HEK293 (cell line): ENCODE measurements around the gene TMA7B.

Source experiments
- CTCF ChIA-PET: fragments of 350-600 bp; formaldehyde crosslinking; extraction: SDS; loops from one replicate; lab custom pipeline; 2021; ENCODE audit warnings: antibody characterized with exemption; lab: Yijun Ruan, JAX
- POLR2A ChIA-PET: fragments of 300-600 bp; formaldehyde crosslinking; extraction: SDS; loops from one replicate; lab custom pipeline; 2020; ENCODE audit warnings: antibody characterized with exemption, inconsistent platforms; lab: Yijun Ruan, JAX
- H3K27ac ChIP-seq: fragments of 200-500 bp; sonication (Bioruptor generic); 2 replicates; pipeline ENCODE4 v1.5.1; 2014; ENCODE audit warnings: low read depth, low read length, control low read depth, inconsistent platforms; ENCODE audit errors: extremely low read depth
- H3K36me3 ChIP-seq, 2 experiments: fragments of 200-500 bp in 1 of 2; sonication (Bioruptor generic) in 1 of 2; 1 replicate in 1 of 2; 2 replicates in 1 of 2; pipeline ENCODE4 v1.5.1; 2014 to 2017; ENCODE audit warnings: inconsistent platforms in 2 of 2, low read length in 2 of 2; ENCODE audit not compliant: control insufficient read depth in 2 of 2, insufficient read depth in 1 of 2
- H3K4me1 ChIP-seq: fragments of 200-500 bp; sonication (Bioruptor generic); 2 replicates; pipeline ENCODE4 v1.5.1; 2014; ENCODE audit warnings: mild to moderate bottlenecking, low read length, inconsistent platforms; ENCODE audit not compliant: control insufficient read depth, insufficient read depth
- H3K4me3 ChIP-seq: 2 replicates; pipeline ENCODE4 v1.5.1; 2011; ENCODE audit warnings: low read depth, mild to moderate bottlenecking, control low read depth, low read length, moderate library complexity
- H3K9me3 ChIP-seq: fragments of 200-500 bp; sonication (Bioruptor generic); 2 replicates; pipeline ENCODE4 v1.5.1; 2014; ENCODE audit warnings: low read depth, low read length, inconsistent platforms; ENCODE audit not compliant: control insufficient read depth, insufficient read depth
- ZFP69B ChIP-seq: fragments of 450-650 bp; formaldehyde crosslinking; IDR thresholded peaks from 2 replicates; pipeline ENCODE4 v1.5.1; 2016; ENCODE audit warnings: missing biosample characterization, missing genetic modification characterization
- ZNF114 ChIP-seq: fragments of 450-650 bp; formaldehyde crosslinking; IDR thresholded peaks from 2 replicates; pipeline ENCODE4 v1.5.0; 2017; ENCODE audit warnings: missing biosample characterization, missing genetic modification characterization
- ZNF324 ChIP-seq: fragments of 450-650 bp; formaldehyde crosslinking; IDR thresholded peaks from 2 replicates; pipeline ENCODE4 v1.5.1; 2016; ENCODE audit warnings: missing biosample characterization, missing genetic modification characterization
- ZNF621 ChIP-seq: fragments of 450-650 bp; formaldehyde crosslinking; IDR thresholded peaks from 2 replicates; pipeline ENCODE4 v1.5.1; 2017; ENCODE audit warnings: missing biosample characterization, missing genetic modification characterization
- ZSCAN16 ChIP-seq: fragments of 450-650 bp; formaldehyde crosslinking; IDR thresholded peaks from 2 replicates; pipeline ENCODE4 v1.5.1; 2016; ENCODE audit warnings: missing biosample characterization, missing genetic modification characterization
- TF ChIP-seq, protein P1 (sequence below): fragments of 450-650 bp; formaldehyde crosslinking; IDR thresholded peaks from 2 replicates; pipeline ENCODE4 v1.5.1; 2016; ENCODE audit warnings: missing biosample characterization, missing genetic modification characterization, borderline replicate concordance
- TF ChIP-seq, protein P2 (sequence below): fragments of 450-650 bp; formaldehyde crosslinking; IDR thresholded peaks from 2 replicates; pipeline ENCODE4 v1.5.1; 2016; ENCODE audit warnings: missing biosample characterization, missing genetic modification characterization, borderline replicate concordance
- TF ChIP-seq, protein P3 (sequence below): fragments of 450-650 bp; formaldehyde crosslinking; IDR thresholded peaks from 2 replicates; pipeline ENCODE4 v1.5.1; 2016; ENCODE audit warnings: missing biosample characterization, missing genetic modification characterization
- TF ChIP-seq, protein P4 (sequence below): fragments of 450-650 bp; formaldehyde crosslinking; IDR thresholded peaks from 2 replicates; pipeline ENCODE4 v1.5.1; 2016; ENCODE audit warnings: missing biosample characterization, missing genetic modification characterization

TMA7B gene

DNA sequence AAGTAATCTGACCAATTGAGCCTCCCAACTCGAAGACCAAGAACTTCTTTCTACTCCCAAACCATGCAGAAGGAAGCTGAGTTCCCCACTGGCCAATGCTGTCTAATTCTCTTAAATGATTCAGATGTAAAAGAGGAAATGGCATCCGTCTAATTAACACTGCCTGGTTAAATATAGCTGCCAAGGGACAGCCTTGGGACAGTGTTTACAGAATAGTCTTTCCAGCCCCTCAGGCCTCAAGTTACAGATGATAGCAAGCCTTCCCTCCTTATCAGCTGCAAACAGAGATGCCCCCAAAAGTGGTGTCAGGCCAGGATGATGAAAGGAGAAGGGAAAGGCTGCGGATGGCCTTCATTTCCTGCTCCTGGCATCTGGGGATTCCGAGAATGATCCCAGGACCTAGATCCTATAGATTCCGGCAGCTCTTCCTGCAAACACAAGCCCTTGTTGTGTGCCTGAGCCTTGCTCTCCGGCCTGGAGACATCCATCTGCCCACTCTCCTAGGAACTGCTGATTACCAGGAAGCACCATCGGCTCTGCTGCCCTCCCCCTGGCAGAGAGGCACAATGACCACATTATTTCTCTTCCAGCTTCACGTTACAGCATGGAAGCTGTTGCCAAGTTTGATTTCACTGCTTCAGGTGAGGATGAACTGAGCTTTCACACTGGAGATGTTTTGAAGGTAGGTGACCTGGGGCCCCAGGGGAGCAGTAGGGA, 13.5 kb upstream of the TMA7B start:
- ChIA-PET CTCF (interaction anchor here (0.9 to 1.6 kb wide), 2 partner anchors 12 to 14 kb away, joined by 4 to 7 read pairs; no protein-coding TSS in a partner anchor), POLR2A (no interaction called here)
- TF ChIP-seq ZFP69B (tag by site-specific recombination): no peak
- TF ChIP-seq ZNF324 (tag by site-specific recombination): no peak
- TF ChIP-seq, protein P1, sequence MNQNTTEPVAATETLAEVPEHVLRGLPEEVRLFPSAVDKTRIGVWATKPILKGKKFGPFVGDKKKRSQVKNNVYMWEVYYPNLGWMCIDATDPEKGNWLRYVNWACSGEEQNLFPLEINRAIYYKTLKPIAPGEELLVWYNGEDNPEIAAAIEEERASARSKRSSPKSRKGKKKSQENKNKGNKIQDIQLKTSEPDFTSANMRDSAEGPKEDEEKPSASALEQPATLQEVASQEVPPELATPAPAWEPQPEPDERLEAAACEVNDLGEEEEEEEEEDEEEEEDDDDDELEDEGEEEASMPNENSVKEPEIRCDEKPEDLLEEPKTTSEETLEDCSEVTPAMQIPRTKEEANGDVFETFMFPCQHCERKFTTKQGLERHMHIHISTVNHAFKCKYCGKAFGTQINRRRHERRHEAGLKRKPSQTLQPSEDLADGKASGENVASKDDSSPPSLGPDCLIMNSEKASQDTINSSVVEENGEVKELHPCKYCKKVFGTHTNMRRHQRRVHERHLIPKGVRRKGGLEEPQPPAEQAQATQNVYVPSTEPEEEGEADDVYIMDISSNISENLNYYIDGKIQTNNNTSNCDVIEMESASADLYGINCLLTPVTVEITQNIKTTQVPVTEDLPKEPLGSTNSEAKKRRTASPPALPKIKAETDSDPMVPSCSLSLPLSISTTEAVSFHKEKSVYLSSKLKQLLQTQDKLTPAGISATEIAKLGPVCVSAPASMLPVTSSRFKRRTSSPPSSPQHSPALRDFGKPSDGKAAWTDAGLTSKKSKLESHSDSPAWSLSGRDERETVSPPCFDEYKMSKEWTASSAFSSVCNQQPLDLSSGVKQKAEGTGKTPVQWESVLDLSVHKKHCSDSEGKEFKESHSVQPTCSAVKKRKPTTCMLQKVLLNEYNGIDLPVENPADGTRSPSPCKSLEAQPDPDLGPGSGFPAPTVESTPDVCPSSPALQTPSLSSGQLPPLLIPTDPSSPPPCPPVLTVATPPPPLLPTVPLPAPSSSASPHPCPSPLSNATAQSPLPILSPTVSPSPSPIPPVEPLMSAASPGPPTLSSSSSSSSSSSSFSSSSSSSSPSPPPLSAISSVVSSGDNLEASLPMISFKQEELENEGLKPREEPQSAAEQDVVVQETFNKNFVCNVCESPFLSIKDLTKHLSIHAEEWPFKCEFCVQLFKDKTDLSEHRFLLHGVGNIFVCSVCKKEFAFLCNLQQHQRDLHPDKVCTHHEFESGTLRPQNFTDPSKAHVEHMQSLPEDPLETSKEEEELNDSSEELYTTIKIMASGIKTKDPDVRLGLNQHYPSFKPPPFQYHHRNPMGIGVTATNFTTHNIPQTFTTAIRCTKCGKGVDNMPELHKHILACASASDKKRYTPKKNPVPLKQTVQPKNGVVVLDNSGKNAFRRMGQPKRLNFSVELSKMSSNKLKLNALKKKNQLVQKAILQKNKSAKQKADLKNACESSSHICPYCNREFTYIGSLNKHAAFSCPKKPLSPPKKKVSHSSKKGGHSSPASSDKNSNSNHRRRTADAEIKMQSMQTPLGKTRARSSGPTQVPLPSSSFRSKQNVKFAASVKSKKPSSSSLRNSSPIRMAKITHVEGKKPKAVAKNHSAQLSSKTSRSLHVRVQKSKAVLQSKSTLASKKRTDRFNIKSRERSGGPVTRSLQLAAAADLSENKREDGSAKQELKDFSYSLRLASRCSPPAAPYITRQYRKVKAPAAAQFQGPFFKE: no peak
- TF ChIP-seq ZNF621: no peak
- TF ChIP-seq, protein P2, sequence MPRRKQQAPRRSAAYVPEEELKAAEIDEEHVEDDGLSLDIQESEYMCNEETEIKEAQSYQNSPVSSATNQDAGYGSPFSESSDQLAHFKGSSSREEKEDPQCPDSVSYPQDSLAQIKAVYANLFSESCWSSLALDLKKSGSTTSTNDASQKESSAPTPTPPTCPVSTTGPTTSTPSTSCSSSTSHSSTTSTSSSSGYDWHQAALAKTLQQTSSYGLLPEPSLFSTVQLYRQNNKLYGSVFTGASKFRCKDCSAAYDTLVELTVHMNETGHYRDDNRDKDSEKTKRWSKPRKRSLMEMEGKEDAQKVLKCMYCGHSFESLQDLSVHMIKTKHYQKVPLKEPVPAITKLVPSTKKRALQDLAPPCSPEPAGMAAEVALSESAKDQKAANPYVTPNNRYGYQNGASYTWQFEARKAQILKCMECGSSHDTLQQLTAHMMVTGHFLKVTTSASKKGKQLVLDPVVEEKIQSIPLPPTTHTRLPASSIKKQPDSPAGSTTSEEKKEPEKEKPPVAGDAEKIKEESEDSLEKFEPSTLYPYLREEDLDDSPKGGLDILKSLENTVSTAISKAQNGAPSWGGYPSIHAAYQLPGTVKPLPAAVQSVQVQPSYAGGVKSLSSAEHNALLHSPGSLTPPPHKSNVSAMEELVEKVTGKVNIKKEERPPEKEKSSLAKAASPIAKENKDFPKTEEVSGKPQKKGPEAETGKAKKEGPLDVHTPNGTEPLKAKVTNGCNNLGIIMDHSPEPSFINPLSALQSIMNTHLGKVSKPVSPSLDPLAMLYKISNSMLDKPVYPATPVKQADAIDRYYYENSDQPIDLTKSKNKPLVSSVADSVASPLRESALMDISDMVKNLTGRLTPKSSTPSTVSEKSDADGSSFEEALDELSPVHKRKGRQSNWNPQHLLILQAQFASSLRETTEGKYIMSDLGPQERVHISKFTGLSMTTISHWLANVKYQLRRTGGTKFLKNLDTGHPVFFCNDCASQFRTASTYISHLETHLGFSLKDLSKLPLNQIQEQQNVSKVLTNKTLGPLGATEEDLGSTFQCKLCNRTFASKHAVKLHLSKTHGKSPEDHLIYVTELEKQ (tag by site-specific recombination): no peak
- TF ChIP-seq, protein P3, sequence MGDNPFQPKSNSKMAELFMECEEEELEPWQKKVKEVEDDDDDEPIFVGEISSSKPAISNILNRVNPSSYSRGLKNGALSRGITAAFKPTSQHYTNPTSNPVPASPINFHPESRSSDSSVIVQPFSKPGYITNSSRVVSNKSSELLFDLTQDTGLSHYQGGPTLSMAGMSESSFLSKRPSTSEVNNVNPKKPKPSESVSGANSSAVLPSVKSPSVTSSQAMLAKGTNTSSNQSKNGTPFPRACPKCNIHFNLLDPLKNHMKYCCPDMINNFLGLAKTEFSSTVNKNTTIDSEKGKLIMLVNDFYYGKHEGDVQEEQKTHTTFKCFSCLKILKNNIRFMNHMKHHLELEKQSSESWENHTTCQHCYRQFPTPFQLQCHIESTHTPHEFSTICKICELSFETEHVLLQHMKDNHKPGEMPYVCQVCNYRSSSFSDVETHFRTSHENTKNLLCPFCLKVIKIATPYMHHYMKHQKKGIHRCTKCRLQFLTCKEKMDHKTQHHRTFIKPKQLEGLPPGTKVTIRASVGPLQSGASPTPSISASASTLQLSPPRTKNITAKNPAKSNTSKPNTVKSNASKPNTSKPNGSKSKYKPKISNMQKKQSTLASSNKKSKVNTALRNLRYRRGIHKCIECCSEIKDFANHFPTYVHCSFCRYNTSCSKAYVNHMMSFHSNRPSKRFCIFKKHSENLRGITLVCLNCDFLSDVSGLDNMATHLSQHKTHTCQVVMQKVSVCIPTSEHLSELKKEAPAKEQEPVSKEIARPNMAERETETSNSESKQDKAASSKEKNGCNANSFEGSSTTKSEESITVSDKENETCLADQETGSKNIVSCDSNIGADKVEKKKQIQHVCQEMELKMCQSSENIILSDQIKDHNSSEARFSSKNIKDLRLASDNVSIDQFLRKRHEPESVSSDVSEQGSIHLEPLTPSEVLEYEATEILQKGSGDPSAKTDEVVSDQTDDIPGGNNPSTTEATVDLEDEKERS (tag by site-specific recombination): no peak
- TF ChIP-seq ZSCAN16: no peak
- TF ChIP-seq, protein P4, sequence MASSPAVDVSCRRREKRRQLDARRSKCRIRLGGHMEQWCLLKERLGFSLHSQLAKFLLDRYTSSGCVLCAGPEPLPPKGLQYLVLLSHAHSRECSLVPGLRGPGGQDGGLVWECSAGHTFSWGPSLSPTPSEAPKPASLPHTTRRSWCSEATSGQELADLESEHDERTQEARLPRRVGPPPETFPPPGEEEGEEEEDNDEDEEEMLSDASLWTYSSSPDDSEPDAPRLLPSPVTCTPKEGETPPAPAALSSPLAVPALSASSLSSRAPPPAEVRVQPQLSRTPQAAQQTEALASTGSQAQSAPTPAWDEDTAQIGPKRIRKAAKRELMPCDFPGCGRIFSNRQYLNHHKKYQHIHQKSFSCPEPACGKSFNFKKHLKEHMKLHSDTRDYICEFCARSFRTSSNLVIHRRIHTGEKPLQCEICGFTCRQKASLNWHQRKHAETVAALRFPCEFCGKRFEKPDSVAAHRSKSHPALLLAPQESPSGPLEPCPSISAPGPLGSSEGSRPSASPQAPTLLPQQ (tag by site-specific recombination): no peak
- TF ChIP-seq ZNF114 (tag by site-specific recombination): no peak
- no peak overlapping the region for H3K4me3 ChIP-seq
- no peaks in the 10 kb centered on the region for H3K9me3 ChIP-seq
- no peaks in the 10 kb centered on the region for H3K36me3 ChIP-seq
- no peak overlapping the region for H3K27ac ChIP-seq
- 0 out of 2 replicates have a peak, but pooled peaks cover under 1% of the 10 kb centered on the region for H3K4me1 ChIP-seq
